ENCODE results near the gene BAIAP2. TPM values are rescaled to one million over a fixed set of nuclear protein-coding genes. Genes with fewer than 3 reads are reported as not detected.
"Not testable (repeated sequence)": the region's sequence is repeated elsewhere in the genome, so short reads cannot be mapped to it uniquely, and the experiment has no call there.

Gene BAIAP2
- total RNA-seq, 1 donor from 2014 or later: 113 TPM

DNA sequence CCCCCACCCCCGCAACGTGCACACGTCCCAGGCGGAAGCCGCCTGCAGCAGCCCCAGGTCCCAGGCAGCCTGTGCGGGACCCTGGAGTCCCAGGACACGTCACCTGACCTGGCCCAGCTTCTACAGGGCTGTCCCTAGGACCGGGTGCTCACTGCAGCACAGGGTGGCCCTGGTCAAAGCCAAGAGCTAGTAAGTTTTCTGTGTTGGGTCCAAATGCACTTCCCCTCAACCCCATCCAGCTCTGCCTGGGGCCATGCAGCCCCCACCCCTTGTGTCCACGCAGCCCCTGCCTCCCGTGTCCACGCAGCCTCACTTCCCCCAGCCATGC lies 108.2 kb downstream of the BAIAP2 start:
- Histone ChIP-seq H3K27ac (no peak overlapping the region), H3K4me1 (peaks cover 10% of the 10 kb centered on the region), H3K27me3 (no peaks in the 10 kb centered on the region), H3K9me3 (no peaks in the 10 kb centered on the region), H3K36me3 (no peaks in the 10 kb centered on the region), H3K4me3 (no peak overlapping the region)
- no peak for DNase-seq (ENCODE audit: extremely low spot score in 2 of 2)
- no peak for TF ChIP-seq POLR2A (IDR thresholded peaks at IDR 0.05)
- TF ChIP-seq POLR2AphosphoS5 (IDR thresholded peaks at IDR 0.05; ENCODE audit: insufficient read depth in 1 of 2, low read depth in 1 of 2): no peak
- TF ChIP-seq, protein P1, sequence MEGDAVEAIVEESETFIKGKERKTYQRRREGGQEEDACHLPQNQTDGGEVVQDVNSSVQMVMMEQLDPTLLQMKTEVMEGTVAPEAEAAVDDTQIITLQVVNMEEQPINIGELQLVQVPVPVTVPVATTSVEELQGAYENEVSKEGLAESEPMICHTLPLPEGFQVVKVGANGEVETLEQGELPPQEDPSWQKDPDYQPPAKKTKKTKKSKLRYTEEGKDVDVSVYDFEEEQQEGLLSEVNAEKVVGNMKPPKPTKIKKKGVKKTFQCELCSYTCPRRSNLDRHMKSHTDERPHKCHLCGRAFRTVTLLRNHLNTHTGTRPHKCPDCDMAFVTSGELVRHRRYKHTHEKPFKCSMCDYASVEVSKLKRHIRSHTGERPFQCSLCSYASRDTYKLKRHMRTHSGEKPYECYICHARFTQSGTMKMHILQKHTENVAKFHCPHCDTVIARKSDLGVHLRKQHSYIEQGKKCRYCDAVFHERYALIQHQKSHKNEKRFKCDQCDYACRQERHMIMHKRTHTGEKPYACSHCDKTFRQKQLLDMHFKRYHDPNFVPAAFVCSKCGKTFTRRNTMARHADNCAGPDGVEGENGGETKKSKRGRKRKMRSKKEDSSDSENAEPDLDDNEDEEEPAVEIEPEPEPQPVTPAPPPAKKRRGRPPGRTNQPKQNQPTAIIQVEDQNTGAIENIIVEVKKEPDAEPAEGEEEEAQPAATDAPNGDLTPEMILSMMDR (IDR thresholded peaks at IDR 0.05): no peak
- intact Hi-C loops (cut with DNase I): no loop called here

DNA sequence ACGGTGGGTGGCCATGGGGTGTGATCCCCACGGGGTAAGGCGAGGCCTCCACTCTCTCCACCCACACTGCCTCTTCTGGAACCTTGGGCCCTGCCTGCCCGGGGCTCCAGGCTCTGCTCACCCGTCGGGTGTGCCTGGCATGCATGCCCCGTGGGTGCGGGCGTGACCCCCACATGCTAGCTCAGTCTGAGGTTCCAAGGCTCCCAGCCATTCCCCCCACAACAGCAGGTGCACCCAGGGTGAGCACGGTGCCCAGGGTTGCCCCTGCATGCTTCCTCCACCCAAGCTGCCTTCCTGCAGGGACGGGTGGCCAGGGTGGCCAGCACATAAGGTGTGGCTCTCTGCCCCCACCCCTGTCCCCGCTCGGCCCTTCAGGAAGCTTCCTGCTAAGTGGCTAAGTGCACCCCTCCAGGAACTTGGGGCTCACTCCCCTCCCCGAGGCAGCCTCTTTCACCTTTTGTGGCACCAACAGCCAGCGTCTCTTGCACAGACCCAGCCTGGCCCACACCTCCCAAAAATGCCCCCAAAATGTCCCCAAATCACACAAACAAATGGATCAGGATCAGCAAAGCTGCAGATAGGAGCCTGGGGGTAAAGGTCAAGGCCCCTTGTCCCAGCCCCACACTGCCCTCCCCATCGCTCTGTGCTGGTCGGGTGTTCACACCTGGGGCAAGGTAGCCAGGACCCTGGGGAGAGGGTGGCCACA lies 108.9 kb downstream of the BAIAP2 start:
- no peak for DNase-seq (ENCODE audit: extremely low spot score in 2 of 2)
- Histone ChIP-seq H3K27me3 (no peaks in the 10 kb centered on the region), H3K4me1 (peaks cover 10% of the 10 kb centered on the region), H3K9me3 (no peaks in the 10 kb centered on the region), H3K27ac (no peak overlapping the region), H3K4me3 (no peak overlapping the region), H3K36me3 (no peaks in the 10 kb centered on the region)
- TF ChIP-seq POLR2AphosphoS5 (IDR thresholded peaks at IDR 0.05; ENCODE audit: insufficient read depth in 1 of 2, low read depth in 1 of 2) (no peak), POLR2A (IDR thresholded peaks at IDR 0.05) (no peak)
- TF ChIP-seq, protein P1 (IDR thresholded peaks at IDR 0.05): no peak
- intact Hi-C loops (cut with DNase I): no loop called here

DNA sequence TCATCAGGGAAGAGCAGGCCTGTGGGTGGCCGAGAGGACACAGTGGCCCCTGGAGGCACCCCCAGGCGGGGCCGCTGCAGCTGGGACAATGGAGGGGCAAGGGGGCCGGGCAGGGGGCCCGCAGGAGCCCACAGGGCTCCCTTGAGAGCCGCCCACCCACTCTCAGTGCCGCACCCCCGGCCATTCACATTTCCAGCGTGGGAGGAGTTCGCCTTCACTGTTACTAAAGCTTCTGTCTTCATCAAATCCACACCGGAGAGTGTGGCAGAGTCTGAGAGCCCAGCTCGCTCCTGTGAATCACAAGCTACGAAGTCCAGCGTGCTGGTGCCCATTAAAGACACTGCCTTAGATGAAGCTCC lies 109.5 kb downstream of the BAIAP2 start:
- Histone ChIP-seq H3K27ac (no peak overlapping the region), H3K9me3 (no peaks in the 10 kb centered on the region), H3K27me3 (no peaks in the 10 kb centered on the region), H3K36me3 (no peaks in the 10 kb centered on the region), H3K4me3 (no peak overlapping the region), H3K4me1 (peaks cover 10% of the 10 kb centered on the region)
- no peak for DNase-seq (ENCODE audit: extremely low spot score in 2 of 2)
- TF ChIP-seq POLR2A (IDR thresholded peaks at IDR 0.05) (no peak), POLR2AphosphoS5 (IDR thresholded peaks at IDR 0.05; ENCODE audit: insufficient read depth in 1 of 2, low read depth in 1 of 2) (no peak)
- TF ChIP-seq, protein P1 (IDR thresholded peaks at IDR 0.05): no peak
- intact Hi-C loops (cut with DNase I): no loop called here

DNA sequence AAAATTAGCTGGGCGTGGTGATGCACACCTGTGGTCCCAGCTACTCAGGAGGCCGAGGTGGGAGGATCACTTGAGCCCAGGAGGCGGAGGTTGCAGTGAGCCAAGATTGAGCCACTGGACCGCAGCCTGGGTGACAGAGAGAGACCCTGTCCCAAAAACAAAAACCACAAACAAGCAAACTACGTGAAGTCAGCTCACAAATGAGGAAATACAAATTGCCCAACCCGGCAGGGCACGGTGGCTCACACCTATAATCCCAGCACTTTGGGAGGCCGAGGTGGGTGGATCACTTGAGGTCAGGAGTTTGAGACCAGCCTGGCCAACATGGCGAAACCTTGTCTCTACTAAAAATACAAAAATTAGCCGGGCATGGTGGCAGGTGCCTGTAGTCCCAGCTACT lies 111.3 kb downstream of the BAIAP2 start:
- H3K27ac ChIP-seq; H3K27me3 ChIP-seq; H3K9me3 ChIP-seq; H3K4me3 ChIP-seq; H3K36me3 ChIP-seq; DNase-seq (ENCODE audit: extremely low spot score in 2 of 2); intact Hi-C loops (cut with DNase I): not testable (repeated sequence)
- peaks cover 10% of the 10 kb centered on the region for H3K4me1 ChIP-seq

DNA sequence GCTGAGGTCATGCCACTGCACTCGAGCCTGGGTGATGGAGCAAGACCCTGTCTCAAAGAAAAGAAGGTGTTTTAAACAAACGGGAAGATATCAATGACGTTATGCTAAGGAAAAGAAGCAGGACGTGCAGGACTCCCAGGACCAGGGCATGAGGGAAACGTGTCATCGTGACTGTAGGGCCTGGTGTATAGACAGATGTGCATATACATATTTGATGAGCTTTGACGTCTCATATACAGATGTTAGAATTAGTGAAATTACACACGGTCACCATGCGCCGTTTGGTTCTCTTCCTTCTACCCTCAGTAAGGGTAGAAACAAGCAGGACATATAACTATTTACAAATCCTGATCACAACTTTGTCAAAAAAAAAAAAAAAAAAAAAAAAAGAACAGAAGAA lies 112.8 kb downstream of the BAIAP2 start:
- no peak for DNase-seq (ENCODE audit: extremely low spot score in 2 of 2)
- no peak overlapping the region for H3K27ac ChIP-seq
- TF ChIP-seq POLR2AphosphoS5 (IDR thresholded peaks at IDR 0.05; ENCODE audit: insufficient read depth in 1 of 2, low read depth in 1 of 2) (no peak), POLR2A (IDR thresholded peaks at IDR 0.05) (no peak)
- TF ChIP-seq, protein P1 (IDR thresholded peaks at IDR 0.05): no peak
- peaks cover 6% of the 10 kb centered on the region for H3K4me1 ChIP-seq
- no peaks in the 10 kb centered on the region for H3K27me3 ChIP-seq
- H3K4me3 ChIP-seq: no peak overlapping the region
- H3K9me3 ChIP-seq: no peaks in the 10 kb centered on the region
- intact Hi-C loops (cut with DNase I): no loop called here
- no peaks in the 10 kb centered on the region for H3K36me3 ChIP-seq
